Measurements from ENCODE around the gene OXNAD1.

The OXNAD1 gene

DNA sequence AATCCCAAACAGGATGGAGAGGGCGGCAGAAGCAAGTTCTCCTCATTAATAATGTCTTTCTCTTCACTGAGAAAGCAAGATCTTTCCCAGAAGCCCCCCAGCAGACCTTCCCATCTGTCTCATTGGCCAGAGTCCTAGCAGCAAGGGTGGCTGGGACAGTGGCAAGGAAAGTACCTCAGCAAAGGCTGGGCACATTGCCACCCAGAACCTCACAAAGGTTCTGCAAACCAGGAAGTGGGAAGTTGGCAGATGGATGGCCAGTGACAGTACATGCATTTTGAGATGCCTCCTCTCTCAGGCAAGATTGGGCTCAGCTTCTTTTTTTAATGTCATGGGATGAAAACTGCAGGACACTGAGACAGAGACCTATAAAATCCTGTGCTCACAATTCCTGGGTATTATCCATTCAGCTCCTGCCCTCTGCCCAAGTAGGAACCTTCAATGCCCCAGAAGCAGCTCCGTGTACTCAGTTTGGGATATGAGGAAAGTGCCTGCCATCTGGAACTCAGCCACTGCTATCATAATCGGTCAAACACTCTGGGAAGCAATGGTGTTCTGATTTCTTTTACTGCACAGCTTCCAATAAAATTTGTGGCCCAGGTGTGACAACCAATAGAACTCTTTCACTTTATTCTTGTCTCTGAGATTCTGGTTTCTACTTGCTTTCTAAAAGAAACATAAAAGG, 25.8 kb upstream of the OXNAD1 start:
- no peak overlapping the region for H3K4me3 ChIP-seq (ENCODE audit: low read depth, low read length)
- TF ChIP-seq, protein P1, sequence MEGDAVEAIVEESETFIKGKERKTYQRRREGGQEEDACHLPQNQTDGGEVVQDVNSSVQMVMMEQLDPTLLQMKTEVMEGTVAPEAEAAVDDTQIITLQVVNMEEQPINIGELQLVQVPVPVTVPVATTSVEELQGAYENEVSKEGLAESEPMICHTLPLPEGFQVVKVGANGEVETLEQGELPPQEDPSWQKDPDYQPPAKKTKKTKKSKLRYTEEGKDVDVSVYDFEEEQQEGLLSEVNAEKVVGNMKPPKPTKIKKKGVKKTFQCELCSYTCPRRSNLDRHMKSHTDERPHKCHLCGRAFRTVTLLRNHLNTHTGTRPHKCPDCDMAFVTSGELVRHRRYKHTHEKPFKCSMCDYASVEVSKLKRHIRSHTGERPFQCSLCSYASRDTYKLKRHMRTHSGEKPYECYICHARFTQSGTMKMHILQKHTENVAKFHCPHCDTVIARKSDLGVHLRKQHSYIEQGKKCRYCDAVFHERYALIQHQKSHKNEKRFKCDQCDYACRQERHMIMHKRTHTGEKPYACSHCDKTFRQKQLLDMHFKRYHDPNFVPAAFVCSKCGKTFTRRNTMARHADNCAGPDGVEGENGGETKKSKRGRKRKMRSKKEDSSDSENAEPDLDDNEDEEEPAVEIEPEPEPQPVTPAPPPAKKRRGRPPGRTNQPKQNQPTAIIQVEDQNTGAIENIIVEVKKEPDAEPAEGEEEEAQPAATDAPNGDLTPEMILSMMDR (IDR thresholded peaks at IDR 0.05; ENCODE audit: low read depth, low read length) = no peak

DNA sequence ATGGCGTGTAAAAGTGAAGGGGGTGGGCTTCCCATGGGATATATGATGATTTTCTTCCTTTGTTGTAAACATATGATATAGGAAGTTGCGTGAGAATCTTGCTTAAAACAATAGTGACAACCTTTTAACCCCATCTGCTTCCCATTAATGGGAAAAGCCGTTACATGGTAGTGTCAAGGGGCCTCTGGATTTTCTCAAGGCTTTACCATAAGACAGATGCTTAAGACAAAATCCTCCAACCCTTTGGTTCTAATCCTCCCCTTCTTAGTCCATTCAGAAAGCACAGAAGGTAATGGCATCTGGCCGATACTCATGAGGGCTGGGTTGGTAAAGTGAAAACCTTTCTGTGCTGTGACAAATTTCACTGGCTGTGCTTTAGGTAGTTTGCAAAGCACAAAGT, 25.2 kb upstream of the OXNAD1 start:
- H3K4me3 ChIP-seq (ENCODE audit: low read depth, low read length) = no peak overlapping the region
- TF ChIP-seq, protein P1 (IDR thresholded peaks at IDR 0.05; ENCODE audit: low read depth, low read length) = no peak

DNA sequence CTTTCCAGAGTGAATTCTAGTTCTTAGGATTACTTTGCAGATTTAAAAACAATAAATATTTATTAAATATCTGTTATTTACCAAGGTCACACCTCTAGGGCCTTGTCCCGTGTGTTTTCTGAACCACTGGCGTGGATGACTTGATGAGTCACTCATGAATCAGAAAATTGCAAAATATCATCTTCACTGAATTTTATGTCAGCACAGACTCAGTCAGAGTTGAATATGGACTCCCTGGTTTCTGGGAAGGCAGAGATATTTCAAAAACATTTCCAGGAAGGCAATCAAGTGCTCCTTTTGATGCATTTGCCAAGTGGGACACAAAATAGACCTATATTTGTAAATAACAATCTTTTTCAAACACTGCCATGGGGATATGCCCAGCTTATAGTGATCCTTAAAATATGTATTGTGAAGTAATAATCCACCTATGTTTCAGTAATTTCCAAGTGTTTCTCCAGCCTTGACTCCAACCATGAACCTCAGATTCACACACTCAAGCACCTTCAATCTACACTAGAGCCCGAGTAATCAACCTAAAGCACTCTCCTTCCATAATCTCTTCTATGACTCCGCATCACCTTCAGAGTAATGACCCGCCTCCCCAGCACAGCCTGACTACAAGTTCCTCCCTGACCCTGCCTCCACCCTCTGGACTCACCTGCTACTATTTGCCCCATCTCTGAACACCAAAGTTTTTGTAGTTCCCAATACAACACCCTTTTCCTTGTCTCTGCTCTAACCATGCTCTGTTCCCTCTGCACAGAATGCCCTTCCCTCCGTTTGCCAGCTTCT, 24.6 kb upstream of the OXNAD1 start:
- TF ChIP-seq, protein P1 (IDR thresholded peaks at IDR 0.05; ENCODE audit: low read depth, low read length) = no peak
- no peak overlapping the region for H3K4me3 ChIP-seq (ENCODE audit: low read depth, low read length)

DNA sequence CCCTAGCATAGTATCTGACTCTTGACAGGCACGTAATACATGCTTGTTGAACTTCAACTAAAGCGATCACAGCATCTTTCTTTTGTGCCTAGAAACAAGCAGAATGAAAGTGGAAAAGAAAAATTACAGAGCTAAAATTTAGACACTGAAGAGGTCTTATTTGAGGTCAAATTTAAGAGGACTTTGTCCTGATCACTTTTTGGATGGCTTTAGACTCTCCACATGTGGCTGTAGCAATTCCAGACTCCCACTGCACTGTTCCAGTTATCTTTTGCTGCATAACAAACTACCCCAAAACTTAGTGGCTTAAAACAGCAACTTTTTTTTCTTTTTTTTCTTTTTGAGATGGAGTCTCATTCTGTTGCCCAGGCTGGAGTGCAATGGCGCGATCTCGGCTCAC, 23.8 kb upstream of the OXNAD1 start:
- no peak overlapping the region for H3K4me3 ChIP-seq (ENCODE audit: low read depth, low read length)
- TF ChIP-seq, protein P1 (IDR thresholded peaks at IDR 0.05; ENCODE audit: low read depth, low read length) = no peak

DNA sequence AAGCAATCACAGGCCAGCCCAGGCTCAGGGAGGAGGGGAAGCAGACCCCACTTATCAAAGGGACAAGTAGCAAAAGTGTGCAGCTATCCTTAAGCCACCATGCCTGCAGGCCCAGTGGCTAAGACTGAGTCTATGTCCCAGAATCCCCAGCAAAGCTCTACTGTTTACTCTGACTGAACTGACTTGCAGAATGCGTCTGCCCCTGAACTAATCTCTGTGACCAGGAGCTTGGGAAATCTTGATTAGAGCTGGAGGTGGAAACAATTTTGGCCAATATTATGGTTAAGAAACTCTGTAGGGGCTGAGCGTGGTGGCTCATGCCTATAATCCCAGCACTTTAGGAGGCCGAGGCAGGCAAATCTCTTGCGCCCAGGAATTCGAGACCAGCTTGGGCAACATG, 22.8 kb upstream of the OXNAD1 start:
- TF ChIP-seq, protein P1 (IDR thresholded peaks at IDR 0.05; ENCODE audit: low read depth, low read length) = no peak
- no peak overlapping the region for H3K4me3 ChIP-seq (ENCODE audit: low read depth, low read length)

DNA sequence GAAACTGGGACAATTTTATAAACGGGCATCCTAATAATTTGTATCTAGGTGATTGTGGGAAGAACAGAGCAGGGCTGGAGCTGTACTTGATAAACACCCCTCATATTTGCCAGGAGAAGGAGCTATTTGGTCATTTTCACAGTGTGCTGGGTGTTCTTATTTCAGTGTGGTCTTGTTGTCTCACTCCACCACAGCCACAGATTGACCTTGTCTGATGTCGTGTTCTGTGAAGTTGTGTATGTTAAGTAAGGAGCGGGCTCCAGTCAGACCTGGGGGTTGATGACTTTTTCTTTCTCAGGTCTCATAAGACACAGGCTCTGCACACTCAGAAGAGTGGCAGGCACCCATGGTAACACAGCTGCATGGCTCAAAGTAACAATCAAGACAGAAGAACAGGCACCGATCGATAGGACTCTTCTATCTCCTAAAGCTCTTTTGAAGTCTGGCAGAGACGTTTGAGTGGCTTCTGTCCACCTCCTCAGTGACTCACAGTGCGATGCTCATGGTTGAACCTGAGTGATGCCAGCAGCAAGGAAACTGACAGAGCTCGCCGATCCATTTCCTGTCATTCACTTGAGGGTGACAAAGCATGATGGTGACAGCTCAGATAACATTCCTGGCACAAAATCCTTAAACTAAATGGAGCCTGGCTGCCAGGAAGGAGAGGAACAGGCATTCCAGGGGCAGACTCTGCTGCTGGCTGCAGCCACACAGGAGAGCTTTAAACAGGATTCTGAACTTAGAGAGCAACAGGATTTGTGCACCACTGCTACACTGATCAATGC, 21.1 kb upstream of the OXNAD1 start:
- H3K4me3 ChIP-seq (ENCODE audit: low read depth, low read length) = no peak overlapping the region
- TF ChIP-seq, protein P1 (IDR thresholded peaks at IDR 0.05; ENCODE audit: low read depth, low read length) = no peak
